Sigmoid colon (tissue), 4 donors: Measurements from ENCODE around the gene GATA2.

Source experiments
- EP300 ChIP-seq, 4 donors: sonication (generic); formaldehyde crosslinking; IDR thresholded peaks; one replicate each; pipeline ENCODE4 v1.6.1; 2017; ENCODE audit warnings: antibody characterized with exemption in 4 of 4
- POLR2A ChIP-seq, 2 donors: fragments of 450-650 bp; IDR thresholded peaks; one replicate each; pipeline ENCODE4 v1.6.1; 2016; ENCODE audit warnings: antibody characterized with exemption in 2 of 2, mild to moderate bottlenecking in 2 of 2, moderate library complexity in 2 of 2
- POLR2AphosphoS5 ChIP-seq, 4 donors: sonication (generic); formaldehyde crosslinking; IDR thresholded peaks; one replicate each; pipeline ENCODE4 v1.6.1; 2017; ENCODE audit warnings: antibody characterized with exemption in 4 of 4
- TF ChIP-seq, protein P1 (sequence below), 4 experiments: fragments of 450-650 bp in 3 of 4; fragments of 200-600 bp in 1 of 4; IDR thresholded peaks; one replicate each; pipeline ENCODE4 v1.5.1; 2016 to 2019; ENCODE audit warnings: antibody characterized with exemption in 4 of 4, mild to moderate bottlenecking in 3 of 4, moderate library complexity in 2 of 4

DNA sequence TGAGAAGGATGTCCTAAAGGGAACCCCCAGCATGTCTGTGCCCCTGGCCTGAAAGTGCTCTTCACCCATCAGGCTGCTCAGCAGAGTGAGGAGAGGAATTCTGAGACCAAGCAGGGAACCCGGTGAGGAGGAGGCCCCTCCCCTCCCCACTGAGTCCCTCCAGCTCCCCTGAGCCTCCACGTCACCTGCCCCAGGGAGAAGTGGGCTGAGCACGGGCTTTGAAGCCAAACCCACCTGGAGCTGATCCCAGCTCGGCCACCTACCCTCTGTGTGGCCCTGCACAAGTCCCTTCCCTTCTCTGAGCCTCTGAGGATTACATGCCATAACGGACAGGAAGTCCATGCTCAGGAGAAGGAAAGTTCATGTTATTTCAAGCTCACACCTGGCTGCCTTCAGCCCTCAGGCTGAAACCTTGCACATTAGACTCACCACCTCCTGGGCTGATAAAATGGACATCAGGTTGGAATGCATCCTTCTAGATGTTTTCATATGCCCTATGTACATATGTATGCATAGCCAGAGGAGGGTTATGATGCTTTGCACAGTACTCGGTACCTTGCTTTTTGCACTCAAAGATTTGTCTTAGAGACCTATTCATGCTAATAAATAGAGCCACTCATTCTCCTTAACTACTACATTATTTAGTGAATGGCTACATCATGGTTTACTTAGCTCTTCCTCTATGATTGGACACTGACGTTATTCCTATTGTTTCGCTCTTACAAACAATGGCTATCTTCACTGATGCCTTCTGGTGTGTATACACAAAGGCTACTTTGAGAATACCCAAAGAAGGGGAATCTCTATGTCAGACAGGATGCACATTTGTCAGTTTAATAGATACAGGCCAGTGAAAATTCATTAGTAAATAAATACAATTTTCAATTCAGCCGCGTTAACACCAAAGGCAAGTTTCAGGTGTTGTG lies 31.6 kb upstream of the GATA2 start:
- TF ChIP-seq POLR2A (IDR thresholded peaks at IDR 0.05) (no peak), EP300 (IDR thresholded peaks at IDR 0.05) (no peak), POLR2AphosphoS5 (IDR thresholded peaks at IDR 0.05) (no peak)
- TF ChIP-seq, protein P1, sequence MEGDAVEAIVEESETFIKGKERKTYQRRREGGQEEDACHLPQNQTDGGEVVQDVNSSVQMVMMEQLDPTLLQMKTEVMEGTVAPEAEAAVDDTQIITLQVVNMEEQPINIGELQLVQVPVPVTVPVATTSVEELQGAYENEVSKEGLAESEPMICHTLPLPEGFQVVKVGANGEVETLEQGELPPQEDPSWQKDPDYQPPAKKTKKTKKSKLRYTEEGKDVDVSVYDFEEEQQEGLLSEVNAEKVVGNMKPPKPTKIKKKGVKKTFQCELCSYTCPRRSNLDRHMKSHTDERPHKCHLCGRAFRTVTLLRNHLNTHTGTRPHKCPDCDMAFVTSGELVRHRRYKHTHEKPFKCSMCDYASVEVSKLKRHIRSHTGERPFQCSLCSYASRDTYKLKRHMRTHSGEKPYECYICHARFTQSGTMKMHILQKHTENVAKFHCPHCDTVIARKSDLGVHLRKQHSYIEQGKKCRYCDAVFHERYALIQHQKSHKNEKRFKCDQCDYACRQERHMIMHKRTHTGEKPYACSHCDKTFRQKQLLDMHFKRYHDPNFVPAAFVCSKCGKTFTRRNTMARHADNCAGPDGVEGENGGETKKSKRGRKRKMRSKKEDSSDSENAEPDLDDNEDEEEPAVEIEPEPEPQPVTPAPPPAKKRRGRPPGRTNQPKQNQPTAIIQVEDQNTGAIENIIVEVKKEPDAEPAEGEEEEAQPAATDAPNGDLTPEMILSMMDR (IDR thresholded peaks at IDR 0.05): no peak
